Prostate gland (tissue), 2 donors: ENCODE data around the gene SLC35A1.

Experiments
- POLR2AphosphoS5 ChIP-seq: sonication (generic); formaldehyde crosslinking; IDR thresholded peaks from one replicate; pipeline ENCODE4 v1.6.1; 2017; ENCODE audit warnings: antibody characterized with exemption
- TF ChIP-seq, protein P1 (sequence below), 4 experiments: fragments of 200-600 bp in 2 of 4; fragments of 450-650 bp in 2 of 4; sonication (generic) in 2 of 4; IDR thresholded peaks; 1 replicate in 3 of 4; 2 replicates in 1 of 4; pipeline ENCODE4 v1.5.1; 2016 to 2019; ENCODE audit warnings: antibody characterized with exemption in 4 of 4, mild to moderate bottlenecking in 2 of 4, moderate library complexity in 2 of 4

DNA sequence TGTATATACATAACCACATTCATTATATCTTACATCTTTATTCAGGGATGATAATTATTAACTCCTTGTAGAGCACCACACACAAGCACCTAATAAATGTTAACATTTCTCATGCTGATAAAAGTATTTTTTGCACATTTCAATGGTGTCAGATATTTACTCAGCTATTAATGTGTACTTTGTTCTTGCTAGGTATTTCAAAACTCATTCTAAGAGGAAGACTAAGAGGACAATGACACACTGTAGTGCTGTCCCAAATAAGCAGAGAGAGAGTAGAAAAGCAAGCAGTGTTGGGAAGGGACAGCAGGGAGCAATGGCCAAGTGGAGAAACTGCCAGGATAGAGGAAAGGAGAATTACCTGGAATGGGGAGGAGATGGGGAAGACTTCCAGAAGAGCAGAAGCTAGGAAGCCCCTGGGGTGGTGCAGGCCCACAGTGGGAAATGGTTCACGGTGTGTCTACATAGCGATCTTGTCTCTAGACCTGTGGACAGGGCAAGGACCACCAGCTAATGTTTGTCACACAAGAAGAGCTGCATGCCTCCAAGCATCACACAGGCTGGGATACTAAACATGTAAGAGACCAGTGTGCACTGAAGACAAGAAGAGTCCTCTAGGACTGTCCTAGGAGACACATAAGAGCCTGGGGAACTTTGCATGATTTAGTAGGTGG is 61.7 kb downstream of the SLC35A1 start:
- TF ChIP-seq, protein P1, sequence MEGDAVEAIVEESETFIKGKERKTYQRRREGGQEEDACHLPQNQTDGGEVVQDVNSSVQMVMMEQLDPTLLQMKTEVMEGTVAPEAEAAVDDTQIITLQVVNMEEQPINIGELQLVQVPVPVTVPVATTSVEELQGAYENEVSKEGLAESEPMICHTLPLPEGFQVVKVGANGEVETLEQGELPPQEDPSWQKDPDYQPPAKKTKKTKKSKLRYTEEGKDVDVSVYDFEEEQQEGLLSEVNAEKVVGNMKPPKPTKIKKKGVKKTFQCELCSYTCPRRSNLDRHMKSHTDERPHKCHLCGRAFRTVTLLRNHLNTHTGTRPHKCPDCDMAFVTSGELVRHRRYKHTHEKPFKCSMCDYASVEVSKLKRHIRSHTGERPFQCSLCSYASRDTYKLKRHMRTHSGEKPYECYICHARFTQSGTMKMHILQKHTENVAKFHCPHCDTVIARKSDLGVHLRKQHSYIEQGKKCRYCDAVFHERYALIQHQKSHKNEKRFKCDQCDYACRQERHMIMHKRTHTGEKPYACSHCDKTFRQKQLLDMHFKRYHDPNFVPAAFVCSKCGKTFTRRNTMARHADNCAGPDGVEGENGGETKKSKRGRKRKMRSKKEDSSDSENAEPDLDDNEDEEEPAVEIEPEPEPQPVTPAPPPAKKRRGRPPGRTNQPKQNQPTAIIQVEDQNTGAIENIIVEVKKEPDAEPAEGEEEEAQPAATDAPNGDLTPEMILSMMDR (IDR thresholded peaks at IDR 0.05), result no peak
- TF ChIP-seq POLR2AphosphoS5, result no peak
